IMR-90 (cell line): Measurements from ENCODE around the gene TMBIM1.
"Not testable (repeated sequence)": the region's sequence is repeated elsewhere in the genome, so short reads cannot be mapped to it uniquely, and the experiment has no call there.

Experiments
- BHLHE40 ChIP-seq: fragments of 150-350 bp; IDR thresholded peaks from 2 replicates; pipeline ENCODE4 v1.6.1; 2016; ENCODE audit warnings: mild to moderate bottlenecking, low read depth, low read length
- CEBPB ChIP-seq: IDR thresholded peaks from 2 replicates; pipeline ENCODE4 v1.6.1; 2012; ENCODE audit warnings: low read depth, low read length, improper control_type of control experiment
- CTCF ChIP-seq: conservative IDR thresholded peaks from 2 replicates; pipeline ENCODE4 v1.5.1; 2012; ENCODE audit warnings: mild to moderate bottlenecking, low read depth, low read length, improper control_type of control experiment
- ELK1 ChIP-seq: fragments of 150-350 bp; IDR thresholded peaks from 2 replicates; pipeline ENCODE4 v1.6.1; 2016; ENCODE audit warnings: low read depth, mild to moderate bottlenecking, low read length, moderate library complexity, borderline replicate concordance
- FOS ChIP-seq: fragments of 150-350 bp; IDR thresholded peaks from 2 replicates; pipeline ENCODE4 v1.6.1; 2016; ENCODE audit warnings: low read depth, low read length
- MAFK ChIP-seq: IDR thresholded peaks from 2 replicates; pipeline ENCODE4 v1.6.1; 2012; ENCODE audit warnings: low read depth, low read length, improper control_type of control experiment
- MAZ ChIP-seq: IDR thresholded peaks from 2 replicates; pipeline ENCODE4 v1.6.1; 2012; ENCODE audit warnings: low read depth, mild to moderate bottlenecking, low read length, improper control_type of control experiment, moderate library complexity, borderline replicate concordance
- NFE2L2 ChIP-seq: fragments of 150-350 bp; IDR thresholded peaks from 2 replicates; pipeline ENCODE4 v1.6.1; 2016; ENCODE audit warnings: low read depth, mild to moderate bottlenecking, low read length
- POLR2A ChIP-seq: IDR thresholded peaks from 2 replicates; pipeline ENCODE4 v1.6.1; 2012; ENCODE audit warnings: mild to moderate bottlenecking, low read depth, low read length
- RAD21 ChIP-seq: IDR thresholded peaks from 2 replicates; pipeline ENCODE4 v1.6.1; 2012; ENCODE audit warnings: low read length, improper control_type of control experiment
- RCOR1 ChIP-seq: IDR thresholded peaks from 2 replicates; pipeline ENCODE4 v1.6.1; 2012; ENCODE audit warnings: mild to moderate bottlenecking, low read length, improper control_type of control experiment; ENCODE audit not compliant: insufficient replicate concordance
- RFX5 ChIP-seq: IDR thresholded peaks from 2 replicates; pipeline ENCODE4 v1.8.0; 2012; ENCODE audit warnings: low read depth, mild to moderate bottlenecking, low read length, moderate library complexity
- SMC3 ChIP-seq: fragments of 150-350 bp; IDR thresholded peaks from 2 replicates; pipeline ENCODE4 v1.6.1; 2016; ENCODE audit warnings: low read depth, mild to moderate bottlenecking, antibody characterized with exemption, low read length, moderate library complexity
- TF ChIP-seq, protein P1 (sequence below): fragments of 150-350 bp; IDR thresholded peaks from 2 replicates; pipeline ENCODE4 v1.6.1; 2017; ENCODE audit warnings: mild to moderate bottlenecking, antibody characterized with exemption, low read length, low read depth

GRCh38 chr2:218311541-218312266 is 19.4 kb upstream of the TMBIM1 start:
- TF ChIP-seq CTCF, RCOR1, POLR2A, SMC3, RFX5, BHLHE40, RAD21, CEBPB, MAZ, FOS, MAFK, ELK1, NFE2L2: not testable (repeated sequence)
- TF ChIP-seq, protein P1, sequence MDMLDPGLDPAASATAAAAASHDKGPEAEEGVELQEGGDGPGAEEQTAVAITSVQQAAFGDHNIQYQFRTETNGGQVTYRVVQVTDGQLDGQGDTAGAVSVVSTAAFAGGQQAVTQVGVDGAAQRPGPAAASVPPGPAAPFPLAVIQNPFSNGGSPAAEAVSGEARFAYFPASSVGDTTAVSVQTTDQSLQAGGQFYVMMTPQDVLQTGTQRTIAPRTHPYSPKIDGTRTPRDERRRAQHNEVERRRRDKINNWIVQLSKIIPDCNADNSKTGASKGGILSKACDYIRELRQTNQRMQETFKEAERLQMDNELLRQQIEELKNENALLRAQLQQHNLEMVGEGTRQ: not testable (repeated sequence)
